ENCODE results near the gene SEMA4D. TPM values are rescaled to one million over a fixed set of nuclear protein-coding genes. Genes with fewer than 3 reads are reported as not detected.

SEMA4D gene
- polyA plus RNA-seq, 1 donor, result 21.1 TPM

- DNase-seq (ENCODE audit: low read depth), result no peak
These were observed 180.6 kb downstream of the SEMA4D start for GRCh38 chr9:89317282-89317681.

- no peak for DNase-seq (ENCODE audit: low read depth)
These were observed 182.4 kb downstream of the SEMA4D start for GRCh38 chr9:89315482-89315881.

DNA sequence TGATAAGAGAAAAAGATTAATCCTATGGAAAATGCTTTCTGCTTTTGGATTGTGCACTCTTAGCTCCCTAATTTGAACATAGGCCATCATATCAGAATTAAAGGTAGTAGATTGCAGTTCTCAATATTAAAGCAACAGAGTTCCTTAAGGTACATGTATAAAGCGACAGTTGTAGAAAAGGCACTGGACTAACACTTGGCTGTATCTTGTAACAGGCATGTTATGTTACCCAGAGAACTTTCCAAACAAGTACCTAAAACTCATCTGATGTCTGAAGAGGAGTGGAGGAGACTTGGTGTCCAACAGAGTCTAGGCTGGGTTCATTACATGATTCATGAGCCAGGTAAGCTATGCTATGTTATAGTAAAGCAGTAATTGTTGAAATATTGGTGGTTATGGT lies 183.0 kb downstream of the SEMA4D start:
- DNase-seq (ENCODE audit: low read depth), result no peak

- no peak for DNase-seq (ENCODE audit: low read depth)
These were observed 184.1 kb downstream of the SEMA4D start for GRCh38 chr9:89313842-89314241.

DNA sequence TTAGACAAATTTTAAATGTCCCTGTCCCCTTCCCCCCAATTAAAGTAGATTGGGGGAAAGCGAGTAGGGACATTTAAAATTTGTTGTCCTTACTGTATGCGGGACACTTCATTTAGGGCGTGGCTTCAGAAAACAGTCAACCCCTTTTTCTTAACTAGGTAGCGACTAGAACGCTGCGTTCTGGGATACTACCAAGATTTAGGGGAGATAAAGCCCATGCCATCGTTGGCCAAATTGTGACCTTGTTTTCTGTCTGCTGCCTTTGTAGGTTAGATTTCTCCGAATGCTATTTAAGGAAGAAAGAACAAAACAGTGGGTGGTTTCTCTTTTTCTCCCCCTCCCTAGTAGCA lies 185.7 kb downstream of the SEMA4D start:
- DNase-seq (ENCODE audit: low read depth), result no peak

- DNase-seq (ENCODE audit: low read depth), result no peak
These were observed 186.3 kb downstream of the SEMA4D start for GRCh38 chr9:89311346-89312221.

Other genes starting within 250 kb of the SEMA4D start
- gene CKS2, start 186.9 kb downstream of the SEMA4D start, polyA plus RNA-seq (ENCODE audit: insufficient read length), result 28.3 TPM
- gene SECISBP2, start 179.6 kb downstream of the SEMA4D start, polyA plus RNA-seq (ENCODE audit: insufficient read length), result 41.5 TPM
- gene GADD45G, start 106.9 kb upstream of the SEMA4D start, polyA plus RNA-seq (ENCODE audit: insufficient read length), result 7.9 TPM

Data from forelimb muscle (tissue), 1 donor.